Astrocyte of the cerebellum (primary cell): Measurements from ENCODE around the gene ACLY.

Experiments used
- DNase-seq: peaks from one replicate; pipeline ENCODE4 v3.0.0-alpha.2; 2011; ENCODE audit warnings: low read depth
- H3K4me3 ChIP-seq: 2 replicates; pipeline ENCODE4 v1.5.1; 2011; ENCODE audit warnings: mild to moderate bottlenecking, low read depth, low read length, moderate library complexity
- in situ Hi-C: cut with HindIII; loops from 2 replicates; pipeline ENCODE4 v1.10.0; 2017; ENCODE audit warnings: low sequenced_read_pairs
- TF ChIP-seq, protein P1 (sequence below): IDR thresholded peaks from 2 replicates; pipeline ENCODE4 v1.5.1; 2012; ENCODE audit warnings: low read length, low read depth, moderate library complexity, mild to moderate bottlenecking; ENCODE audit errors: missing control alignments

The ACLY gene

DNA sequence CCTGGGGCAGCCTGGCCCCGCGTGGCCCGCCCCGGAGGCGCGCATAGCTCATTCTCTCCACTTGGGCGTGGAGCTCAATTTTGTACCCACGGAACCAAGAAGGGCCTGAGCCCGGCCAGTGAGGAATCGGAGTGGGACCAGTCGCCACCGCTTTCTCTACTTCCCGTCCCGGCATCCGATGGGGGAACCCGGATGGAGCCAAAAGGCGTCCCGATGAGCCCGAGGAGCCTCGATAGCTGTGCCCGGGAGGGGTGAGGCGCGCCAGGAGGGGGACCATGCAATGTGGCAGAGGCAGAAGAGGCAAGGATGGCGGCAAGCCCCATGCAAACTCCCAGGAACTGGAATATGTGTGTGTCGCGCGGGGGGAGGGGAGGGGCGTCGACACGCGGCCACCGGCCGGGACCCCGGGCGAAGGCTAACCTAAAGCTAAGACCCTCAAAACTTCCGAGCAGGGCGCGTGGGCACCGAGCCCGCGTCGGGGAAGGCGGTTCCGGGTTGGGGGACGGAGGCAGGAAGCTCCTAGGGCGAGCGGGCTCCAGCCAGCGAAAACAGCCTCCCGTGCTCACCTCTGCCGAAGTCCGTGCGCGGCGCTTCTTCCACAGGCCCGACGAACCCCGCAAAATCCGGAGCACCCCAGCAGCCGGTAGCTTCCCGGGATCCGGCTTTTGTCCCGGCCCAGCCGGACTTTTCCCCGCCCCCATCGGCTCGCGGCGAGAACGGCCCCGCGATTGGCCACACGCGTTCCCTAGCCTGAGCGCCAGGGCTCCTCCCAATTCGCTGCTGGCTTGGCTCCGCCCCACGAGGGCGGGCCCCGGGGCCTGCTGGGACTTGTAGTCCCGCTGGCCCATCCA lies at the start of gene ACLY:
TSS of gene ACLY (minus strand) at position 638 of the 851 bp plus-strand sequence. CDS start 5,078 bp downstream, outside the sequence.
- peak within 1 kb of the TSS; percentile 93 for H3K4me3 ChIP-seq
- TF ChIP-seq, protein P1, sequence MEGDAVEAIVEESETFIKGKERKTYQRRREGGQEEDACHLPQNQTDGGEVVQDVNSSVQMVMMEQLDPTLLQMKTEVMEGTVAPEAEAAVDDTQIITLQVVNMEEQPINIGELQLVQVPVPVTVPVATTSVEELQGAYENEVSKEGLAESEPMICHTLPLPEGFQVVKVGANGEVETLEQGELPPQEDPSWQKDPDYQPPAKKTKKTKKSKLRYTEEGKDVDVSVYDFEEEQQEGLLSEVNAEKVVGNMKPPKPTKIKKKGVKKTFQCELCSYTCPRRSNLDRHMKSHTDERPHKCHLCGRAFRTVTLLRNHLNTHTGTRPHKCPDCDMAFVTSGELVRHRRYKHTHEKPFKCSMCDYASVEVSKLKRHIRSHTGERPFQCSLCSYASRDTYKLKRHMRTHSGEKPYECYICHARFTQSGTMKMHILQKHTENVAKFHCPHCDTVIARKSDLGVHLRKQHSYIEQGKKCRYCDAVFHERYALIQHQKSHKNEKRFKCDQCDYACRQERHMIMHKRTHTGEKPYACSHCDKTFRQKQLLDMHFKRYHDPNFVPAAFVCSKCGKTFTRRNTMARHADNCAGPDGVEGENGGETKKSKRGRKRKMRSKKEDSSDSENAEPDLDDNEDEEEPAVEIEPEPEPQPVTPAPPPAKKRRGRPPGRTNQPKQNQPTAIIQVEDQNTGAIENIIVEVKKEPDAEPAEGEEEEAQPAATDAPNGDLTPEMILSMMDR = no peak
- in situ Hi-C loops = no loop called here
- peak; percentile 91 for DNase-seq

DNA sequence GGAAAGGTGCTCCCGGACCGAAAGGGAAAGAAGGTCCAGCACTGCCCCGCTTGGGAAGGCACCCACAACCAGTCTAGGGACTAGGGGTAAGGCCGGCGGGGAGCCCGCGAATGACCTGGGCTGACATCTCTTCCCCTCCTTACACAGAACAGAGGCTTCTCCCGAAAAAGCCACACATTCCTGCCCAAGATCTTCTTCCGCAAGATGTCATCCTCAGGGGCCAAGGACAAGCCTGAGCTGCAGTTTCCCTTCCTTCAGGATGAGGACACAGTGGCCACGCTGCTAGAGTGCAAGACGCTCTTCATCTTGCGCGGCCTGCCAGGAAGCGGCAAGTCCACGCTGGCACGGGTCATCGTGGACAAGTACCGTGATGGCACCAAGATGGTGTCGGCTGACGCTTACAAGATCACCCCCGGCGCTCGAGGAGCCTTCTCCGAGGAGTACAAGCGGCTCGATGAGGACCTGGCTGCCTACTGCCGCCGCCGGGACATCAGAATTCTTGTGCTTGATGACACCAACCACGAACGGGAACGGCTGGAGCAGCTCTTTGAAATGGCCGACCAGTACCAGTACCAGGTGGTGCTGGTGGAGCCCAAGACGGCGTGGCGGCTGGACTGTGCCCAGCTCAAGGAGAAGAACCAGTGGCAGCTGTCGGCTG lies 49.3 kb upstream of the ACLY start:
- peak overlapping the region; percentile 92 for H3K4me3 ChIP-seq
- in situ Hi-C loops = loop anchor here (5.0 to 25.0 kb wide), 2 partner anchors 144 to 231 kb away; partner anchors contain the start of genes DHX58 and HAP1
- DNase-seq = no peak
- TF ChIP-seq, protein P1 = no peak

DNA sequence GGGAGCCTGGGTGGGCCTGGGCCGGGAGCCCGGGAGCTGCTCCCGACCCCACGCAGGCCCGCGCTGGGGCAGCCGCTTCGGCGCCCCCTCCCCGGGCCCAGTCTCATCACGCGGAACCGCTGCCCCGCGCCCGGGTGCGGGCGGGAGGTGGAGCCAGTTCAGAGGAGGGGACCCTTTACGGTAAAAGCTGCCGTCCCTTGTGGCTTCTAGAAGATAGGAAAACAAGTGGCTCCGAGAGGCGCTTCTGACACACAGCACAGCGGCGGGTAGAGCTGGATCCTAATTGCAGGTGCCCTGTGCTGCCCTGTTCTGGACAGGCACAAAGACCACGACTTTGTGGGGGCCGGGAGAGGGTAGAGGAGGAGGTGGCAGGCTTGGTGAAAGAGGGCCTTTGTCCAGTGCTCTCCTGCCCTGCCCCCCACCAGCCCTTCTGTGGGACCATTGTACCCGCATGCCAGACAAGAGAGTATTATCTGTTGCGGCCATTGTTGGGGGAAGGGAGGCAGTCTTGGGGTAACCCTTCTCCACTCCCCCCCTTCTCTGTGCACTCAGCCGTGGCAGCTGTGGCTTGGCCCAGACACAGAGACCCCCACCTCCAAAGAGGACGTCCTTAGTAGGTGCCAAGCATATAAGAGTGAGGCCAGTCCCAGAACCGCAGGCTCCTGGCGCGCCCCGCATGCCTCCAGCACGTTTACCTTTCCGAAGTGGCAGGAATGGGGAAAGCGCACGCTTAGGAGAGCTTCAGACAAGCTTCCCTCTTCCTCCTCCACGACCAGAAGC lies 48.6 kb upstream of the ACLY start:
- in situ Hi-C loops = loop anchor here (5.0 to 25.0 kb wide), 2 partner anchors 145 to 230 kb away; partner anchors contain the start of genes DHX58 and HAP1
- H3K4me3 ChIP-seq = peak overlapping the region; percentile 92
- no peak for DNase-seq
- TF ChIP-seq, protein P1 = no peak

GRCh38 chr17:41966463-41967140 lies 47.9 kb upstream of the ACLY start, which contains the start of gene CNP:
Gene CNP, plus strand, starts transcription at chr17:41966795. Its CDS starts 90 bp downstream, at chr17:41966885.
- TF ChIP-seq, protein P1 = no peak

DNA sequence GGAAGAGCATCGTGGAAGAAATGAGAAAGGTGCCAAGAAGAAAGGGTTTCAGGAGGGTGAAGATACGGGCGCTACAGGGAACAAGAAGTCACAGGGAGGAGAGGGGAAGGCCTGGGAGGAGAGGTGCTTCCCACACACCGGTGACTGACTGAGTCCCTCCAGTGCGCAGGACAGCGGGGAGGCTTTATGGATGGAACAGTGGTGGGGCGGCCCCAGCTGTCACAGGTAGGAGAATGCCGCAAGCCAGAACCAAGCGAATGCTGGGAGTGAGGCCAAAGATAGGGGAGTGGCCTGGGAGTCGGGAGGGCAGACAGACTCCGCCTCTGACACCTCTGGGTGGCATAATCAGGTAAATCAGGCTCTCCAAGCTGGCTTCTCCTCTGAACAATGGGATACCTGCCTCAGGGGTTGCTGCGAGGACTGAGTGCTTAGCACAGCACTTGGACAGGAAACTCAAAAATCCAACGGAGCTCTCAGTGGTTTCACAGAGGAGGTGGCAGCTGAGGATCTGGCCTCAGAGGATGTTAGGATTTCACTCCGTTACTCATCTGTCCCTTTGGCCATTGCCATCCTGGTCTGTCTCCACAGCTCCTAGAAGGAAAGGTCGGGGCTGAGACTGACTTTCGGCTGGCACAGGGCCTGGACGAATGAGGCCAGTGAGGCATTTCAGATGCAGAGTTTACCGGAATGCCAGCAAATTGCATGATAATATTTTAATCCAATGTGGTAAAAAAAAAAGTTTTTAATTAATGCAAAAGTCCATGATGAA lies 47.1 kb upstream of the ACLY start:
- in situ Hi-C loops = loop anchor here (5.0 to 25.0 kb wide), 2 partner anchors 146 to 229 kb away; partner anchors contain the start of genes DHX58 and HAP1
- TF ChIP-seq, protein P1 = no peak
- peak overlapping the region; percentile 92 for H3K4me3 ChIP-seq
- DNase-seq = no peak

More at GRCh38 chr17:41966463-41967140, 47.9 kb upstream of the ACLY start, which contains the start of gene CNP:
- peak; percentile 55 for DNase-seq
- peak within 1 kb of the TSS; percentile 92 for H3K4me3 ChIP-seq
- in situ Hi-C loops = loop anchor here (5.0 to 25.0 kb wide), 2 partner anchors 146 to 229 kb away; partner anchors contain the start of genes DHX58 and HAP1
